HG03103 (cell line): ENCODE results near the gene IDE.
"Not testable (repeated sequence)": the region's sequence is repeated elsewhere in the genome, so short reads cannot be mapped to it uniquely, and the experiment has no call there.

ENCODE experiments used
- ATAC-seq: cut with Tn5 transposase; IDR thresholded peaks from one replicate; pipeline ENCODE4 v1.9.1; 2021; ENCODE audit warnings: low read depth; ENCODE audit not compliant: unreplicated experiment

IDE gene

GRCh38 chr10:92502296-92502808 lies 71.5 kb downstream of the IDE start:
- no peak for ATAC-seq

- no peak for ATAC-seq
Observed at GRCh38 chr10:92493362-92493761, 80.5 kb downstream of the IDE start.

- ATAC-seq, result no peak
Observed at GRCh38 chr10:92492748-92493240, 81.1 kb downstream of the IDE start.

- no peak for ATAC-seq
Observed at GRCh38 chr10:92490387-92490786, 83.5 kb downstream of the IDE start.

- no peak for ATAC-seq
Observed at GRCh38 chr10:92486637-92487036, 87.3 kb downstream of the IDE start.

GRCh38 chr10:92483539-92483938 lies 90.4 kb downstream of the IDE start:
- no peak for ATAC-seq

- no peak for ATAC-seq
Observed at GRCh38 chr10:92480413-92480812, 93.5 kb downstream of the IDE start.

GRCh38 chr10:92479547-92479946 lies 94.3 kb downstream of the IDE start:
- no peak for ATAC-seq

GRCh38 chr10:92478536-92478935 lies 95.4 kb downstream of the IDE start:
- no peak for ATAC-seq

- no peak for ATAC-seq
Observed at GRCh38 chr10:92475357-92475868, 98.5 kb downstream of the IDE start.

- no peak for ATAC-seq
Observed at GRCh38 chr10:92470026-92470425, 103.9 kb downstream of the IDE start.

GRCh38 chr10:92464364-92464763 lies 109.5 kb downstream of the IDE start:
- ATAC-seq, result no peak

- ATAC-seq, result no peak
Observed at GRCh38 chr10:92463582-92463981, 110.3 kb downstream of the IDE start.

GRCh38 chr10:92454955-92455354 lies 118.9 kb downstream of the IDE start:
- not testable (repeated sequence) for ATAC-seq

GRCh38 chr10:92452313-92452712 lies 121.6 kb downstream of the IDE start:
- no peak for ATAC-seq

- no peak for ATAC-seq
Observed at GRCh38 chr10:92451431-92451830, 122.5 kb downstream of the IDE start.

GRCh38 chr10:92450896-92451295 lies 123.0 kb downstream of the IDE start:
- no peak for ATAC-seq

GRCh38 chr10:92440578-92440977 lies 133.3 kb downstream of the IDE start:
- no peak for ATAC-seq

GRCh38 chr10:92438220-92438619 lies 135.7 kb downstream of the IDE start:
- no peak for ATAC-seq

GRCh38 chr10:92436611-92437010 lies 137.3 kb downstream of the IDE start:
- no peak for ATAC-seq

GRCh38 chr10:92436065-92436464 lies 137.8 kb downstream of the IDE start:
- not testable (repeated sequence) for ATAC-seq

- ATAC-seq, result no peak
Observed at GRCh38 chr10:92434385-92434784, 139.5 kb downstream of the IDE start.

- ATAC-seq, result no peak
Observed at GRCh38 chr10:92432596-92432995, 141.3 kb downstream of the IDE start.
